ENCODE results near the gene ICAM3.

The ICAM3 gene

DNA sequence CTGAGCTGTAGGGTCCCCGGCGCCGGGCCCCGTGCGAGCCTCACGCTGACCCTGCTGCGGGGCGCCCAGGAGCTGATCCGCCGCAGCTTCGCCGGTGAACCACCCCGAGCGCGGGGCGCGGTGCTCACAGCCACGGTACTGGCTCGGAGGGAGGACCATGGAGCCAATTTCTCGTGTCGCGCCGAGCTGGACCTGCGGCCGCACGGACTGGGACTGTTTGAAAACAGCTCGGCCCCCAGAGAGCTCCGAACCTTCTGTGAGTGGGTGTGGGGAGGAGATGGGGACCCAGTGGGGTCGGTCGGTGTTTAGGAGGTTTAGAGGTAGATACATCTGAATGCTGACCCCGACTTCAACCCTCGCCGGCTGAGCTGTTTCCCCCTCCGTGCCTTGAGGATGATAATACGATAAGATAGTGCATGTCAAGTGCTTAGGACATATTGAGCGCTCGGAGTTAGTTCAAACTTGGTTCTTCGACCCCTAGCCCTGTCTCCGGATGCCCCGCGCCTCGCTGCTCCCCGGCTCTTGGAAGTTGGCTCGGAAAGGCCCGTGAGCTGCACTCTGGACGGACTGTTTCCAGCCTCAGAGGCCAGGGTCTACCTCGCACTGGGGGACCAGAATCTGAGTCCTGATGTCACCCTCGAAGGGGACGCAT is 47.7 kb downstream of the ICAM3 start:
- DNase-seq (ENCODE audit: low read depth): no peak

DNA sequence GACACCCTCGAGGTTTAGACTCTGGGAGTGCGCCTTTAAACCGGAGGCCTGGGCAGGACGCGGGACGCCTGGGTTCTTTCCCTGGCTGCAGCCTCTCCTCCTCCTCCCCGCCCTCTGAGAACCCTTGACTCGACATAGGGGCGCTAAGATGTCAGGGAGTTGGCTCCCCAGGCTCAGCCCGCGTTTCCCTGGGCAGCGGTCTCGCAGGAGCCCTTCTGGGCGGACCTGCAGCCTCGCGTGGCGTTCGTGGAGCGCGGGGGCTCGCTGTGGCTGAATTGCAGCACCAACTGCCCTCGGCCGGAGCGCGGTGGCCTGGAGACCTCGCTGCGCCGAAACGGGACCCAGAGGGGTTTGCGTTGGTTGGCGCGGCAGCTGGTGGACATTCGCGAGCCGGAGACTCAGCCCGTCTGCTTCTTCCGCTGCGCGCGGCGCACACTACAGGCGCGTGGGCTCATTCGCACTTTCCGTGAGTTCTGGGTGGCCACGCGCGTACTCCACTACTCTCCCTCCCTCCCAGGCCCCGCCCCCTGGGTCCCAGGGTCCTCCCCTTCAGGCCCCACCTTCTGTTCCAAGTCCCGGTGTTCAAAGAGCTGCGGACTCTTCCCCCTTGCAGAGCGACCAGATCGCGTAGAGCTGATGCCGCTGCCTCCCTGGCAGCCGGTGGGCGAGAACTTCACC is 48.4 kb downstream of the ICAM3 start:
- no peak for DNase-seq (ENCODE audit: low read depth)

DNA sequence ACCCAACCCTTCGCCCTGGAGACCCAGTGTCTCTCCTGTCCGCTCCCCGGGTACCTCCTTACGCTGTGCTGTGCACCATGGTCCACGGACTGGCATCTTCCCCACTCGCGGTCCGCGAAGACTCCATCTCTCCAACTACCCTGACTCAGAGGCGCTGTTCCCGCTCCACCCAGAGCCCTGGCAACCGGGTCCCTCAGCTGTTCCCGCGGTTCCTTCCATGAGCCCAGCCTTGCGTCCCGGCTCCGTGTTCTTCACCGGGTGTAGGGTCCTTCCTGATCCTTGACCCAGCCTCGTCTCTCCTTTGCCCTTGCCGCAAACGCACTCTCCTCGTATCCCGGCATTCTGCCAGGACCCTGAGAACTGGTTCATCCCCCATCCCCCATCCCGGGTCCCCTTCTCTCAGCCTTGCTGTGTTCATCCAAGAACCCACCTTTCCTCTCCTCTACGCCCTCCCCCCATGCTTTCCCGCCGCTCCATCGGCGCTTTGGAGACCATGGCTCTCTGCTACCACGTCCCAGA is 49.0 kb downstream of the ICAM3 start:
- no peak for DNase-seq (ENCODE audit: low read depth)

DNA sequence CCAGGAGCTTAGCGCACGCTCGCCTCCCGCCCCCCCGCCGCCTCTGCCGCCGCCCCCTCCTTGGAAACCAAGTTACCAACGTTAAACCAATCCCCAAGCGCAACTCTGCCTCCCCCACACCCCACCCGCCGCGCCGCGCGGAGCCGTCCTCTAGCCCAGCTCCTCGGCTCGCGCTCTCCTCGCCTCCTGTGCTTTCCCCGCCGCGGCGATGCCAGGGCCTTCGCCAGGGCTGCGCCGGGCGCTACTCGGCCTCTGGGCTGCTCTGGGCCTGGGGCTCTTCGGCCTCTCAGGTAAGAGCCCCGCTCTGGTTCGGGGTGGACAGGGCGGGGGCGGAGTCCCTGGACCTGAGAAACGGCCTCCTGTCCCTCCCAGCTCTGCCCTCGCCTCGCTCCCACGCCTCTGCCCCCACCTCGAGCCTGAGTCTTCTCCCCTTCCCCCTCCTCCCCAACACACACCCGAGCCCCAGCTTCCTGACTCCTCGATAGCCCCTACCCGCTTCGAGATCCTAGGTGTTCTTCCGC is 49.5 kb downstream of the ICAM3 start, which contains the start of gene ICAM5:
ICAM5 (plus strand) TSS at position 117 of the 521 bp plus-strand sequence; CDS start at position 209, 92 bp downstream.
- no peak for DNase-seq (ENCODE audit: low read depth)

DNA sequence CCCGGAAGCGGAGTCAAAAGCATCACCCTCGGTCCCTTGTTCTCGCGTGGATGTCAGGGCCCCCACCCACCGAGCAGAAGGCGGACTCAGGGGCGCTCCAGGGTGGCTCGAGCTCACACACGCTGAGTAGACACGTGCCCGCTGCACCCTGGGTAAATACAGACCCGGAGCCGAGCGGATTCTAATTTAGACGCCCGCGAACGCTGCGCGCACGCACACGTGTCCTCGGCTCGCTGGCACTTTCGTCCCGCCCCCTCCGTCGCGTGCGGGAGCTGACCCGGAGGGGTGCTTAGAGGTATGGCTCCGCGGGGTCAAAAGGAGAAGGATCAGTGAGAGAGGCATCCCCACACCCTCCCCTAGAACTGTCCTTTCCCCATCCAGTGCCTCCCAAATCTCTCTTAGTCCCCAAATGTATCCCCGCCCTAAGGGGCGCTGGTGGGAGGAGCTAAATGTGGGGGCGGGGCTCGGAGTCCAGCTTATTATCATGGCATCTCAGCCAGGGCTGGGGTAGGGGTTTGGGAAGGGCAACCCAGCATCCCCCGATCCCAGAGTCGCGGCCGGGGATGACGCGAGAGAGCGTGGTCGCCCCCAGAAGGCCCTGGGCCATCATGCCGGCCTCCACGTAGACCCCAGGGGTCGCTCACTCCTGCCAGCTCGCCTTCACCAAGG is 50.1 kb downstream of the ICAM3 start:
- DNase-seq (ENCODE audit: low read depth): no peak

DNA sequence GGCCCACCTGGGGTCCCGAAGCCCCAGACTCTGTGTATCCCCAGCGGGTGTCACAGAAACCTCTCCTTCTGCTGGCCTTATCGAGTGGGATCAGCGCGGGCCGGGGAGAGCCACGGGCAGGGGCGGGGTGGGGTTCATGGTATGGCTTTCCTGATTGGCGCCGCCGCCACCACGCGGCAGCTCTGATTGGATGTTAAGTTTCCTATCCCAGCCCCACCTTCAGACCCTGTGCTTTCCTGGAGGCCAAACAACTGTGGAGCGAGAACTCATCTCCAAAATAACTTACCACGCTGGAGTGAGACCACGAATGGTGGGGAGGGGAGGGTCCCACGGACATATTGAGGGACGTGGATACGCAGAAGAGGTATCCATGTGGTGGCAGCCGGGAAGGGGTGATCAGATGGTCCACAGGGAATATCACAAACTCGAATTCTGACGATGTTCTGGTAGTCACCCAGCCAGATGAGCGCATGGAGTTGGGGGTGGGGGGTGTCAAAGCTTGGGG is 50.7 kb downstream of the ICAM3 start:
- DNase-seq (ENCODE audit: low read depth): no peak

DNA sequence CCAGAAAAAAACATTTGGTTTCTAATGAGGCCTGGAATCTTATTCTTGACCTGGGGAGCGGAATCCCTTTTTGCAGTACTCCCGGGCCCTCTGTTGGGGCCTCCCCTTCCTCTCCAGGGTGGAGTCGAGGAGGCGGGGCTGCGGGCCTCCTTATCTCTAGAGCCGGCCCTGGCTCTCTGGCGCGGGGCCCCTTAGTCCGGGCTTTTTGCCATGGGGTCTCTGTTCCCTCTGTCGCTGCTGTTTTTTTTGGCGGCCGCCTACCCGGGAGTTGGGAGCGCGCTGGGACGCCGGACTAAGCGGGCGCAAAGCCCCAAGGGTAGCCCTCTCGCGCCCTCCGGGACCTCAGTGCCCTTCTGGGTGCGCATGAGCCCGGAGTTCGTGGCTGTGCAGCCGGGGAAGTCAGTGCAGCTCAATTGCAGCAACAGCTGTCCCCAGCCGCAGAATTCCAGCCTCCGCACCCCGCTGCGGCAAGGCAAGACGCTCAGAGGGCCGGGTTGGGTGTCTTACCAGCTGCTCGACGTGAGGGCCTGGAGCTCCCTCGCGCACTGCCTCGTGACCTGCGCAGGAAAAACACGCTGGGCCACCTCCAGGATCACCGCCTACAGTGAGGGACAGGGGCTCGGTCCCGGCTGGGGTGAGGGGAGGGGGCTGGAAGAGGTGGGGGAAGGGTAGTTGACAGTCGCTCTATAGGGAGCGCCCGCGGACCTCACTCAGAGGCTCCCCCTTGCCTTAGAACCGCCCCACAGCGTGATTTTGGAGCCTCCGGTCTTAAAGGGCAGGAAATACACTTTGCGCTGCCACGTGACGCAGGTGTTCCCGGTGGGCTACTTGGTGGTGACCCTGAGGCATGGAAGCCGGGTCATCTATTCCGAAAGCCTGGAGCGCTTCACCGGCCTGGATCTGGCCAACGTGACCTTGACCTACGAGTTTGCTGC is 52.4 kb downstream of the ICAM3 start, which contains the start of gene ICAM4:
ICAM4 (plus strand) TSS at position 153 of the 935 bp plus-strand sequence; CDS start at position 211, 58 bp downstream.
- DNase-seq (ENCODE audit: low read depth): no peak

DNA sequence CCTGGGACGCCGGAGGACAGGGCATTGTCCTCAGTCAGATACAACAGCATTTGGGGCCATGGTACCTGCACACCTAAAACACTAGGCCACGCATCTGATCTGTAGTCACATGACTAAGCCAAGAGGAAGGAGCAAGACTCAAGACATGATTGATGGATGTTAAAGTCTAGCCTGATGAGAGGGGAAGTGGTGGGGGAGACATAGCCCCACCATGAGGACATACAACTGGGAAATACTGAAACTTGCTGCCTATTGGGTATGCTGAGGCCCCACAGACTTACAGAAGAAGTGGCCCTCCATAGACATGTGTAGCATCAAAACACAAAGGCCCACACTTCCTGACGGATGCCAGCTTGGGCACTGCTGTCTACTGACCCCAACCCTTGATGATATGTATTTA is 54.0 kb downstream of the ICAM3 start:
- no peak for DNase-seq (ENCODE audit: low read depth)

DNA sequence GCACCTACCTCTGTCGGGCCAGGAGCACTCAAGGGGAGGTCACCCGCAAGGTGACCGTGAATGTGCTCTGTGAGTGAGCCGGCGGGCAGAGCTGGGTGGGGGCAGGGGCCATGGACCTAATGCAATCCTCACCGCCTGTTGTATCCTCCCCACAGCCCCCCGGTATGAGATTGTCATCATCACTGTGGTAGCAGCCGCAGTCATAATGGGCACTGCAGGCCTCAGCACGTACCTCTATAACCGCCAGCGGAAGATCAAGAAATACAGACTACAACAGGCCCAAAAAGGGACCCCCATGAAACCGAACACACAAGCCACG is 54.5 kb downstream of the ICAM3 start:
- DNase-seq (ENCODE audit: low read depth): no peak

DNA sequence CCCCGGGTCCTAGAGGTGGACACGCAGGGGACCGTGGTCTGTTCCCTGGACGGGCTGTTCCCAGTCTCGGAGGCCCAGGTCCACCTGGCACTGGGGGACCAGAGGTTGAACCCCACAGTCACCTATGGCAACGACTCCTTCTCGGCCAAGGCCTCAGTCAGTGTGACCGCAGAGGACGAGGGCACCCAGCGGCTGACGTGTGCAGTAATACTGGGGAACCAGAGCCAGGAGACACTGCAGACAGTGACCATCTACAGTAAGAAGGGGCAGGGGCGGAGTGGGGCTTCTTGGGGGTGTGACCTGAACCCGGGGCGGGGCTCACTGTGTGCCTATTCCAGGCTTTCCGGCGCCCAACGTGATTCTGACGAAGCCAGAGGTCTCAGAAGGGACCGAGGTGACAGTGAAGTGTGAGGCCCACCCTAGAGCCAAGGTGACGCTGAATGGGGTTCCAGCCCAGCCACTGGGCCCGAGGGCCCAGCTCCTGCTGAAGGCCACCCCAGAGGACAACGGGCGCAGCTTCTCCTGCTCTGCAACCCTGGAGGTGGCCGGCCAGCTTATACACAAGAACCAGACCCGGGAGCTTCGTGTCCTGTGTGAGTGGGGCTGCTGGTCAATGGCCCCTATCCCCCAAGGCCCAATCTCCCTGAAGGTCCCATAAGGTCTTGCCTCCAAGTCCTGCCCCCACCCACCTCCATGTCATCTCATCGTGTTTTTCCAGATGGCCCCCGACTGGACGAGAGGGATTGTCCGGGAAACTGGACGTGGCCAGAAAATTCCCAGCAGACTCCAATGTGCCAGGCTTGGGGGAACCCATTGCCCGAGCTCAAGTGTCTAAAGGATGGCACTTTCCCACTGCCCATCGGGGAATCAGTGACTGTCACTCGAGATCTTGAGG is 55.1 kb downstream of the ICAM3 start:
- no peak for DNase-seq (ENCODE audit: low read depth)
